COLO668 (cell line): ENCODE measurements around the gene RNPEPL1.
"Not testable (repeated sequence)": the region's sequence is repeated elsewhere in the genome, so short reads cannot be mapped to it uniquely, and the experiment has no call there.

Experiments
- DNase-seq: peaks from one replicate; lab custom pipeline; 2025; ENCODE audit not compliant: unreplicated experiment; lab: John Stamatoyannopoulos, UW

The RNPEPL1 gene

GRCh38 chr2:240538031-240538780 lies 30.1 kb upstream of the RNPEPL1 start:
- no peak for DNase-seq

GRCh38 chr2:240539101-240539500 lies 29.2 kb upstream of the RNPEPL1 start:
- DNase-seq = not testable (repeated sequence)

GRCh38 chr2:240539906-240540305 lies 28.4 kb upstream of the RNPEPL1 start:
- DNase-seq = no peak

- DNase-seq = no peak
Measured at GRCh38 chr2:240551288-240551687, 17.0 kb upstream of the RNPEPL1 start.

GRCh38 chr2:240551811-240552210 lies 16.5 kb upstream of the RNPEPL1 start:
- no peak for DNase-seq

- no peak for DNase-seq
Measured at GRCh38 chr2:240553956-240554480, 14.3 kb upstream of the RNPEPL1 start.

- no peak for DNase-seq
Measured at GRCh38 chr2:240554767-240555493, 13.4 kb upstream of the RNPEPL1 start.

GRCh38 chr2:240555541-240556250 lies 12.6 kb upstream of the RNPEPL1 start:
- no peak for DNase-seq

GRCh38 chr2:240556553-240557100 lies 11.7 kb upstream of the RNPEPL1 start:
- DNase-seq = peak; percentile 49

- DNase-seq = no peak
Measured at GRCh38 chr2:240557101-240557751, 11.1 kb upstream of the RNPEPL1 start.

- DNase-seq = peak; percentile 52
Measured at GRCh38 chr2:240557808-240558207, 10.5 kb upstream of the RNPEPL1 start, which contains the start of gene ANKMY1. TSS of gene ANKMY1 (minus strand) at chr2:240557988. CDS start at chr2:240557335, 653 bp downstream.

GRCh38 chr2:240558236-240558761 lies 10.0 kb upstream of the RNPEPL1 start:
- DNase-seq = no peak

GRCh38 chr2:240559286-240559685 lies 9.0 kb upstream of the RNPEPL1 start:
- no peak for DNase-seq

GRCh38 chr2:240560084-240560479 lies 8.2 kb upstream of the RNPEPL1 start, which contains the start of gene DUSP28:
TSS of gene DUSP28 (plus strand) at chr2:240560357. CDS start at chr2:240560685, 328 bp downstream.
- DNase-seq = peak; percentile 93

GRCh38 chr2:240560480-240561324 lies 7.6 kb upstream of the RNPEPL1 start:
- DNase-seq = peak; percentile 98

GRCh38 chr2:240561325-240561971 lies 6.8 kb upstream of the RNPEPL1 start:
- DNase-seq = no peak

- not testable (repeated sequence) for DNase-seq
Measured at GRCh38 chr2:240563231-240563630, 5.1 kb upstream of the RNPEPL1 start.

GRCh38 chr2:240563951-240564560 lies 4.2 kb upstream of the RNPEPL1 start:
- no peak for DNase-seq
